ENCODE data around the gene SLC16A10. TPM values are rescaled to one million over a fixed set of nuclear protein-coding genes. Genes with fewer than 3 reads are reported as not detected.
"Not testable (repeated sequence)": the region's sequence is repeated elsewhere in the genome, so short reads cannot be mapped to it uniquely, and the experiment has no call there.

SLC16A10 gene
- total RNA-seq, 1 experiment from 2014 or later: 1.7 TPM

- no TSS peak for BruUV-seq (replicated peaks)
- ChIA-PET CTCF (no interaction called here), POLR2A (ENCODE audit: unreplicated experiment) (no interaction called here)
- Histone ChIP-seq H3K4me1 (replicated peaks; ENCODE audit: insufficient read depth) (no peaks in the 10 kb centered on the region), H3K9me2 (ENCODE audit: insufficient read depth) (no peaks in the 10 kb centered on the region), H3K27me3 (ENCODE audit: insufficient read depth, low read depth) (peaks cover 5% of the 10 kb centered on the region; the same call in 1 of the 2 replicates), H3K4me3 (no peak overlapping the region), H3F3A (ENCODE audit: insufficient read depth, low read depth) (no peaks in the 10 kb centered on the region), H3K27ac (no peak overlapping the region), H3K9me3 (ENCODE audit: insufficient read depth, low read depth) (no peaks in the 10 kb centered on the region), H3K4me2 (no peak overlapping the region), H3K36me3 (ENCODE audit: low read depth) (no peaks in the 10 kb centered on the region), H2AFZ (no peak overlapping the region), H3K79me2 (ENCODE audit: low read depth) (no peaks in the 10 kb centered on the region), H4K20me1 (ENCODE audit: insufficient read depth) (no peaks in the 10 kb centered on the region)
- intact Hi-C loops (cut with micrococcal nuclease; ENCODE audit: unreplicated experiment): no loop called here
- no peak for DNase-seq
- TF ChIP-seq, protein P1, sequence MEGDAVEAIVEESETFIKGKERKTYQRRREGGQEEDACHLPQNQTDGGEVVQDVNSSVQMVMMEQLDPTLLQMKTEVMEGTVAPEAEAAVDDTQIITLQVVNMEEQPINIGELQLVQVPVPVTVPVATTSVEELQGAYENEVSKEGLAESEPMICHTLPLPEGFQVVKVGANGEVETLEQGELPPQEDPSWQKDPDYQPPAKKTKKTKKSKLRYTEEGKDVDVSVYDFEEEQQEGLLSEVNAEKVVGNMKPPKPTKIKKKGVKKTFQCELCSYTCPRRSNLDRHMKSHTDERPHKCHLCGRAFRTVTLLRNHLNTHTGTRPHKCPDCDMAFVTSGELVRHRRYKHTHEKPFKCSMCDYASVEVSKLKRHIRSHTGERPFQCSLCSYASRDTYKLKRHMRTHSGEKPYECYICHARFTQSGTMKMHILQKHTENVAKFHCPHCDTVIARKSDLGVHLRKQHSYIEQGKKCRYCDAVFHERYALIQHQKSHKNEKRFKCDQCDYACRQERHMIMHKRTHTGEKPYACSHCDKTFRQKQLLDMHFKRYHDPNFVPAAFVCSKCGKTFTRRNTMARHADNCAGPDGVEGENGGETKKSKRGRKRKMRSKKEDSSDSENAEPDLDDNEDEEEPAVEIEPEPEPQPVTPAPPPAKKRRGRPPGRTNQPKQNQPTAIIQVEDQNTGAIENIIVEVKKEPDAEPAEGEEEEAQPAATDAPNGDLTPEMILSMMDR (conservative IDR thresholded peaks at IDR 0.05): no peak
These were observed 4.7 kb downstream of the SLC16A10 start for GRCh38 chr6:111091987-111092386.

DNA sequence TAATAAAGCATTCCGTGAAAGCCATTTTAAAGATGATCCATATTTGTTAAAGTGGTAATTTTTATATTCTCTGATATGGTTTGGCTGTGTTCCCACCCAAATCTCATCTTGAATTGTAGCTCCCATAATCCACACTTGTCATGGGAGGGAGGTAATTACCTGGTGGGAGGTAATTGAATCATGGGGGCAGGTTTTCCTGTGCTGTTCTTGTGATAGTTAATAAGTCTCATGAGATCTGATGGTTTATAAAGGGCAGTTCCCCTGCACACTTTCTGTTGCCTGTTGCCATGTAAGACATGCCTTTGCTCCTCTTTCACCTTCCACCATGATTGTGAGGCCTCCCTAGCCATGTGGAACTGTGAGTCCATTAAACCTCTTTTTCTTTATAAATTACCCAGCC lies 8.2 kb downstream of the SLC16A10 start:
- BruUV-seq (replicated peaks); H2AFZ ChIP-seq; H3K9me2 ChIP-seq (ENCODE audit: insufficient read depth); POLR2A ChIA-PET (ENCODE audit: unreplicated experiment); H4K20me1 ChIP-seq (ENCODE audit: insufficient read depth); intact Hi-C loops (cut with micrococcal nuclease; ENCODE audit: unreplicated experiment); H3K27ac ChIP-seq; H3K4me2 ChIP-seq; H3K36me3 ChIP-seq (ENCODE audit: low read depth); H3K4me3 ChIP-seq; H3K9me3 ChIP-seq (ENCODE audit: insufficient read depth, low read depth); CTCF ChIA-PET; H3F3A ChIP-seq (ENCODE audit: insufficient read depth, low read depth); H3K27me3 ChIP-seq (ENCODE audit: insufficient read depth, low read depth); H3K4me1 ChIP-seq (replicated peaks; ENCODE audit: insufficient read depth); DNase-seq; H3K79me2 ChIP-seq (ENCODE audit: low read depth): not testable (repeated sequence)

DNA sequence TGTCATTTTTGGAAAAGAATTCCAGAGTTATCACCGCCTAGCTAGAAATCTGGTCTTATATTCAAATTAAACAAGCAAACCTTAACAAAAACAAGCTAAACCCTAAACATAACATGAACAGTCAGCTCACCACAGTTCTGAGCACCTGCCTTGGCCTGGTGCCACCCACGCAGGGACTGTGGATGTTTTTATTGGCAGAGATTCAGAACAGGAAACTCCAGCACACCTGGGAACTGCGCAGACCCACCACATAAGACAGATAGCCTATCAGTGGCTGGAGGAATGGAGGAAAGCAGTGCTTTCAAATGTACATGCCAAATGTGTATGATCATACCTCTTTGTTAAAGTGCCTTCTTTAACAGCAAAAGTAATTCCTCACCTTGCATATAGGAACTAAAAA lies 8.9 kb downstream of the SLC16A10 start:
- Histone ChIP-seq H3K36me3 (ENCODE audit: low read depth) (no peaks in the 10 kb centered on the region), H4K20me1 (ENCODE audit: insufficient read depth) (no peaks in the 10 kb centered on the region), H3K79me2 (ENCODE audit: low read depth) (no peaks in the 10 kb centered on the region), H3K4me1 (replicated peaks; ENCODE audit: insufficient read depth) (no peaks in the 10 kb centered on the region), H3K9me2 (ENCODE audit: insufficient read depth) (no peaks in the 10 kb centered on the region), H3K4me3 (no peak overlapping the region), H3K4me2 (no peak overlapping the region), H2AFZ (no peak overlapping the region), H3K27ac (no peak overlapping the region), H3F3A (ENCODE audit: insufficient read depth, low read depth) (no peaks in the 10 kb centered on the region), H3K9me3 (ENCODE audit: insufficient read depth, low read depth) (no peaks in the 10 kb centered on the region), H3K27me3 (ENCODE audit: insufficient read depth, low read depth) (no peaks in the 10 kb centered on the region)
- ChIA-PET CTCF (no interaction called here), POLR2A (ENCODE audit: unreplicated experiment) (interaction anchor here (0.7 kb wide), 1 partner anchor 1302 kb away, joined by 4 read pairs; no protein-coding TSS in a partner anchor)
- no peak for TF ChIP-seq EZH2 (IDR thresholded peaks at IDR 0.05; ENCODE audit: low read depth)
- TF ChIP-seq, protein P1 (conservative IDR thresholded peaks at IDR 0.05): no peak
- no TSS peak for BruUV-seq (replicated peaks)
- intact Hi-C loops (cut with micrococcal nuclease; ENCODE audit: unreplicated experiment): no loop called here
- peak in 1 of 2 experiments; percentile 79 for DNase-seq

- BruUV-seq (replicated peaks): no TSS peak
- CTCF ChIA-PET: no interaction called here
These were observed 11.3 kb downstream of the SLC16A10 start for GRCh38 chr6:111098597-111098996.

More at GRCh38 chr6:111098597-111098996, 11.3 kb downstream of the SLC16A10 start:
- DNase-seq: no peak
- intact Hi-C loops (cut with micrococcal nuclease; ENCODE audit: unreplicated experiment): no loop called here
- Histone ChIP-seq H3K36me3 (ENCODE audit: low read depth) (no peaks in the 10 kb centered on the region), H3K4me1 (replicated peaks; ENCODE audit: insufficient read depth) (no peaks in the 10 kb centered on the region), H3K9me3 (ENCODE audit: insufficient read depth, low read depth) (no peaks in the 10 kb centered on the region), H3K4me3 (no peak overlapping the region), H2AFZ (no peak overlapping the region; the same call in 1 of the 2 replicates), H3K79me2 (ENCODE audit: low read depth) (no peaks in the 10 kb centered on the region), H3K9me2 (ENCODE audit: insufficient read depth) (0 out of 2 replicates have a peak, but pooled peaks cover 5% of the 10 kb centered on the region), H3K4me2 (no peak overlapping the region), H3K27me3 (ENCODE audit: insufficient read depth, low read depth) (no peaks in the 10 kb centered on the region), H4K20me1 (ENCODE audit: insufficient read depth) (no peaks in the 10 kb centered on the region), H3F3A (ENCODE audit: insufficient read depth, low read depth) (no peaks in the 10 kb centered on the region), H3K27ac (no peak overlapping the region)
- POLR2A ChIA-PET (ENCODE audit: unreplicated experiment): no interaction called here
- no peak for TF ChIP-seq EZH2 (IDR thresholded peaks at IDR 0.05; ENCODE audit: low read depth)
- TF ChIP-seq, protein P1 (conservative IDR thresholded peaks at IDR 0.05): no peak

Measured in PC-9 (cell line).